Progenitor cell of endocrine pancreas (in vitro differentiated cells): ENCODE data around the gene SMU1. TPM values are rescaled to one million over a fixed set of nuclear protein-coding genes. Genes with fewer than 3 reads are reported as not detected.

Experiments used
- DNase-seq: peaks from one replicate; pipeline ENCODE4 v3.0.0; 2021; ENCODE audit warnings: low spot score; ENCODE audit not compliant: unreplicated experiment
- H3K27ac Mint-ChIP-seq: 2 replicates; pipeline ENCODE4 v1.8.0; 2021; ENCODE audit warnings: mild to moderate bottlenecking, moderate library complexity, mixed read lengths
- H3K27me3 Mint-ChIP-seq: 2 replicates; pipeline ENCODE4 v1.8.0; 2021; ENCODE audit warnings: mixed read lengths
- H3K36me3 Mint-ChIP-seq: 2 replicates; pipeline ENCODE4 v1.8.0; 2022; ENCODE audit warnings: mixed read lengths; ENCODE audit not compliant: insufficient read depth
- H3K4me1 Mint-ChIP-seq: 2 replicates; pipeline ENCODE4 v1.8.0; 2021; ENCODE audit warnings: low read depth, mixed read lengths
- H3K4me3 Mint-ChIP-seq: 2 replicates; pipeline ENCODE4 v1.8.0; 2021; ENCODE audit warnings: low read depth, mild to moderate bottlenecking, moderate library complexity, mixed read lengths
- H3K9me3 Mint-ChIP-seq: 2 replicates; pipeline ENCODE4 v1.8.0; 2021; ENCODE audit warnings: low read depth, mixed read lengths
- total RNA-seq: library from RNA; stranded (reverse); gene quantifications from 2 replicates; pipeline ENCODE4 v1.2.1, GENCODE V29; 2021
- TF ChIP-seq, protein P1 (sequence below): fragments of 200-600 bp; sonication (generic); IDR thresholded peaks from one replicate; pipeline ENCODE4 v1.5.0; 2021; ENCODE audit warnings: antibody characterized with exemption, mild to moderate bottlenecking; ENCODE audit not compliant: unreplicated experiment

SMU1 gene
- total RNA-seq, 1 donor from 2014 or later = 25.2 TPM

DNA sequence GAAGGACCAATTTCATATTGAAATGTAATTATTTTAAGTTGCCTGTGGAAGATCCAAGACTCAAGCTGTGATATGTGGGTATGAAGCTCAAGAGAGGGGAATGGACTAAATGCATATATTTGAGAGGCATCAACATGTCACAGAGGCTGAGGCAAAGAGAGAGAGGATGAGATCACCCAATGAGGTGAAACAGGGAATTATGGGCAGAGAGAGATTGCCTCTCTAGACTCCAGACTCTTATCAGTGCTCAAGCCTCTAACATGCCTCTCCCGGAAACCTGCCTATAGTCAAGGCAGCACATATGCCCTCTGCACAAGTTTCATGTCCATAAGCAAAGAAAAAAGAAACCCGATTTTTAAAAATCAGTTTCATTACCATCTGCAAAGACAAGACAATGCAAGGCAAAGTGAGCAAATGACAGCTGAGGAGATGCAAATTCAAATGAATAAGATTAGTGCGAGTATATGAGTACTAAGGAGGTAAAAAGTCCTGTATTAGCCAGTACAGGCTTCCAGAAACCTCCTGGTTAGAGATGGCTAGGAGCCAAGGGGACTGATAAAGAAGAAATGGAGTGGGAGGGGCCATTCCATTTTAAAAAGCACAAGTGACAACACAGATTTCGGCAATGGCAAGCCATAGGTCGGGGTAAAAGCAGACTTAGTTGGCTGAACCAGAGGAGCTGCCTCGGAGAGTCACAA lies 84.4 kb downstream of the SMU1 start:
- H3K27me3 Mint-ChIP-seq = no peaks in the 10 kb centered on the region
- H3K9me3 Mint-ChIP-seq = no peaks in the 10 kb centered on the region
- peaks cover 15% of the 10 kb centered on the region for H3K36me3 Mint-ChIP-seq
- no peak overlapping the region for H3K4me3 Mint-ChIP-seq
- H3K27ac Mint-ChIP-seq = no peak overlapping the region
- TF ChIP-seq, protein P1, sequence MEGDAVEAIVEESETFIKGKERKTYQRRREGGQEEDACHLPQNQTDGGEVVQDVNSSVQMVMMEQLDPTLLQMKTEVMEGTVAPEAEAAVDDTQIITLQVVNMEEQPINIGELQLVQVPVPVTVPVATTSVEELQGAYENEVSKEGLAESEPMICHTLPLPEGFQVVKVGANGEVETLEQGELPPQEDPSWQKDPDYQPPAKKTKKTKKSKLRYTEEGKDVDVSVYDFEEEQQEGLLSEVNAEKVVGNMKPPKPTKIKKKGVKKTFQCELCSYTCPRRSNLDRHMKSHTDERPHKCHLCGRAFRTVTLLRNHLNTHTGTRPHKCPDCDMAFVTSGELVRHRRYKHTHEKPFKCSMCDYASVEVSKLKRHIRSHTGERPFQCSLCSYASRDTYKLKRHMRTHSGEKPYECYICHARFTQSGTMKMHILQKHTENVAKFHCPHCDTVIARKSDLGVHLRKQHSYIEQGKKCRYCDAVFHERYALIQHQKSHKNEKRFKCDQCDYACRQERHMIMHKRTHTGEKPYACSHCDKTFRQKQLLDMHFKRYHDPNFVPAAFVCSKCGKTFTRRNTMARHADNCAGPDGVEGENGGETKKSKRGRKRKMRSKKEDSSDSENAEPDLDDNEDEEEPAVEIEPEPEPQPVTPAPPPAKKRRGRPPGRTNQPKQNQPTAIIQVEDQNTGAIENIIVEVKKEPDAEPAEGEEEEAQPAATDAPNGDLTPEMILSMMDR = no peak
- no peaks in the 10 kb centered on the region for H3K4me1 Mint-ChIP-seq
- DNase-seq = no peak

Other genes starting within 250 kb of the SMU1 start
- 32.9 and 36.1 TPM in 2 replicates for gene APTX, start 75.0 kb downstream of the SMU1 start, total RNA-seq
- 240 and 247 TPM in 2 replicates for gene DNAJA1, start 51.4 kb downstream of the SMU1 start, total RNA-seq
- gene B4GALT1, start 90.7 kb upstream of the SMU1 start, total RNA-seq = 49.9 and 53.1 TPM in 2 replicates
- gene SPINK4, start 163.5 kb upstream of the SMU1 start, total RNA-seq = 0.91 TPM in 1 of 2 replicates, not detected in the other
- gene BAG1, start 188.0 kb upstream of the SMU1 start, total RNA-seq = 67.7 and 71.5 TPM in 2 replicates
- 43.3 and 48.9 TPM in 2 replicates for gene CHMP5, start 188.4 kb upstream of the SMU1 start, total RNA-seq
- gene NFX1, start 213.8 kb upstream of the SMU1 start, total RNA-seq = 29.4 and 32.0 TPM in 2 replicates